ENCODE measurements around the gene SMAD1. TPM values are rescaled to one million over a fixed set of nuclear protein-coding genes. Genes with fewer than 3 reads are reported as not detected.

SMAD1 gene
- total RNA-seq, 1 experiment from 2014 or later: 21.1 TPM

- no peak overlapping the region for H4K5ac ChIP-seq (ENCODE audit: insufficient read length, low read depth, low read length)
- no peaks in the 10 kb centered on the region for H3K79me1 ChIP-seq (ENCODE audit: insufficient read depth, low read depth, low read length, poor library complexity, severe bottlenecking)
- peak overlapping the region; percentile 89 for H3K9ac ChIP-seq (ENCODE audit: extremely low read depth, insufficient read length, low read length)
- no peaks in the 10 kb centered on the region for H3K4me1 ChIP-seq (ENCODE audit: insufficient read depth, low read length)
- H3K27me3 Mint-ChIP-seq (ENCODE audit: low read depth): peaks cover 8% of the 10 kb centered on the region
- peak overlapping the region; percentile 81 for H3K18ac ChIP-seq (ENCODE audit: insufficient read length, low read depth, low read length)
- H3K4me2 ChIP-seq (ENCODE audit: insufficient read depth, insufficient read length, low read length): peak overlapping the region; percentile 86
- no peak overlapping the region; the same call in 1 of the 2 replicates for H2BK15ac ChIP-seq (ENCODE audit: low read depth, low read length)
- H2AFZ ChIP-seq (ENCODE audit: low read length): no peak overlapping the region
- H3K4me3 Mint-ChIP-seq: peak overlapping the region in 1 of 2 experiments; percentile 89; a peak in 2 of 5 replicates
- H4K91ac ChIP-seq (ENCODE audit: insufficient read length, low read depth, low read length): no peak overlapping the region
- TF ChIP-seq CTCF (conservative IDR thresholded peaks at IDR 0.05): no peak
- H2BK120ac ChIP-seq (ENCODE audit: low read depth, low read length, poor library complexity, severe bottlenecking): no peak overlapping the region
- peaks cover 13% of the 10 kb centered on the region for H3K23me2 ChIP-seq (ENCODE audit: insufficient read length, low read depth, low read length, poor library complexity, severe bottlenecking)
- H3K9me3 Mint-ChIP-seq: peaks cover 6% of the 10 kb centered on the region in 2 experiments; a peak in 3 of 5 replicates
- no peak overlapping the region for H4K8ac ChIP-seq (replicated peaks; ENCODE audit: insufficient read length, low read depth, low read length)
- H3K27me3 ChIP-seq (ENCODE audit: insufficient read depth, low read length): no peaks in the 10 kb centered on the region
- H3T11ph ChIP-seq (ENCODE audit: low read length): no peak overlapping the region
- no peaks in the 10 kb centered on the region for H3K9me3 ChIP-seq (ENCODE audit: control insufficient read depth, low read depth, low read length)
- peaks cover 9 to 11% of the 10 kb centered on the region in 2 experiments for H3K4me1 Mint-ChIP-seq
- H2BK12ac ChIP-seq (ENCODE audit: insufficient read length, low read depth, low read length): no peak overlapping the region
- no peak overlapping the region for H3K27ac Mint-ChIP-seq
- H3K23ac ChIP-seq (ENCODE audit: insufficient read length, low read depth, low read length): no peak overlapping the region
- H4K20me1 ChIP-seq (ENCODE audit: control insufficient read depth, insufficient read depth, insufficient read length): no peaks in the 10 kb centered on the region
- H3K36me3 Mint-ChIP-seq (ENCODE audit: insufficient read depth in 1 of 3, low read depth in 3 of 3): peaks cover 0 to 7% (median 3%) of the 10 kb centered on the region in 3 experiments; a peak in 3 of 7 replicates
- DNase-seq: no peak
- no peak overlapping the region for H2BK20ac ChIP-seq (ENCODE audit: low read depth, low read length, poor library complexity, severe bottlenecking)
- WGBS (ENCODE audit: extremely low coverage, insufficient read length, low lambda C conversion rate): no CpG with 5 or more reads among the region's 42 CpGs
- H3K79me2 ChIP-seq (ENCODE audit: insufficient read depth, low read length): peaks cover 7% of the 10 kb centered on the region; the same call in 1 of the 2 replicates
- H3K56ac ChIP-seq (ENCODE audit: insufficient read length, low read depth, low read length): no peak overlapping the region
- H3K4ac ChIP-seq (ENCODE audit: low read depth, low read length): no peak overlapping the region
- H2BK5ac ChIP-seq (ENCODE audit: insufficient read length, low read length): no peak overlapping the region
- peak overlapping the region; percentile 91 for H3K14ac ChIP-seq (ENCODE audit: insufficient read depth, low read length)
- H2AK5ac ChIP-seq (ENCODE audit: insufficient read length, low read length): no peak overlapping the region
- no peak overlapping the region for H3K27ac ChIP-seq (ENCODE audit: insufficient read length, low read depth, low read length)
Observed at GRCh38 chr4:145481942-145482208, 222 bp downstream of the SMAD1 start.
